Activated CD8-positive, alpha-beta memory T cell treated with anti-CD3 and anti-CD28 coated beads, Interleukin-2, amount 10 ng/mL, durations not matched to agents 7 days and 5 days (primary cell): ENCODE results near the gene CABLES1. TPM values are rescaled to one million over a fixed set of nuclear protein-coding genes. Genes with fewer than 3 reads are reported as not detected.
A peak's percentile ranks its signal among the peaks of the same experiment; 100 is the strongest.

Experiments used
- ATAC-seq: fragments of 150-1000 bp; cut with Tn5 transposase; one replicate; pipeline ENCODE4 v1.10.0; 2021; ENCODE audit warnings: moderate library complexity
- CTCF ChIA-PET: fragments of 350-600 bp; sonication (Branson Sonifier 250); formaldehyde crosslinking; loops from one replicate; lab custom pipeline; 2021; ENCODE audit warnings: antibody characterized with exemption; lab: Charles Lee
- DNase-seq: peaks from one replicate; pipeline ENCODE4 v3.0.0-alpha.2; 2020
- H3K27ac Mint-ChIP-seq: one replicate; pipeline ENCODE4 v1.8.0; 2021; ENCODE audit warnings: mild to moderate bottlenecking, mixed read lengths
- H3K27me3 Mint-ChIP-seq: one replicate; pipeline ENCODE4 v1.8.0; 2021; ENCODE audit warnings: mixed read lengths
- H3K36me3 Mint-ChIP-seq: one replicate; pipeline ENCODE4 v1.8.0; 2021; ENCODE audit warnings: mild to moderate bottlenecking, mixed read lengths
- H3K4me1 Mint-ChIP-seq: one replicate; pipeline ENCODE4 v1.8.0; 2021; ENCODE audit warnings: mixed read lengths
- H3K4me3 Mint-ChIP-seq: one replicate; pipeline ENCODE4 v1.8.0; 2021; ENCODE audit warnings: mild to moderate bottlenecking, moderate library complexity, mixed read lengths
- H3K9me3 Mint-ChIP-seq: one replicate; pipeline ENCODE4 v1.8.0; 2022; ENCODE audit warnings: low read depth, mixed read lengths
- total RNA-seq, 2 experiments: library from RNA; stranded (reverse); gene quantifications; one replicate each; pipeline ENCODE4 v1.2.3, GENCODE V29; 2021

CABLES1 gene
- total RNA-seq, 2 experiments from 2014 or later, result 2.1 to 8.6 TPM

DNA sequence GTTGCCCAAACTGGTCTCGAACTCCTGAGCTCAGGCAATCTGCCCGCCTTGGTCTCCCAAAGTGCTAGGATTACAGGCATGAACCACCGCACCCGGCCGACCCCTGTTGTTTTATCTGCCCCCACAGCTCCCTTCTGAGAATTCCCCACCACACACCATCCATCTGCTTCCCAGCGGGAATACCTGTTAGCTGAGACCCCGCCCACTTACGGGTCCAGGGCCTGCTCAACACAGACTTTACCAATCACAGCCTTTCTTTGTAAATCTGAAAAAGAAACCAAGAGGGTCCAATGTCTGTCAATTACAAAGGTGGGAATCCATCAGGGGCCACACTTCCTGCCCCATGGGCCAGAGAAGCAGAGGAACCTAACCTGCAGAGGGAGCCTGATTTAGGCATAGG lies 14.2 kb upstream of the CABLES1 start:
- Mint-ChIP-seq H3K27me3 (peaks cover 5% of the 10 kb centered on the region), H3K27ac (no peak overlapping the region), H3K4me3 (no peak overlapping the region), H3K4me1 (no peaks in the 10 kb centered on the region), H3K36me3 (no peaks in the 10 kb centered on the region), H3K9me3 (no peaks in the 10 kb centered on the region)
- ATAC-seq, result no peak
- CTCF ChIA-PET, result interaction anchor here (0.8 to 1.0 kb wide), 2 partner anchors 89 to 290 kb away, joined by 3 read pairs; no protein-coding TSS in a partner anchor
- DNase-seq, result no peak

GRCh38 chr18:23122334-23123229 lies 12.7 kb upstream of the CABLES1 start:
- CTCF ChIA-PET, result no interaction called here
- peaks cover 5% of the 10 kb centered on the region for H3K27me3 Mint-ChIP-seq
- DNase-seq (no peak), ATAC-seq (no peak)
- no peaks in the 10 kb centered on the region for H3K4me1 Mint-ChIP-seq
- H3K4me3 Mint-ChIP-seq, result no peak overlapping the region
- no peaks in the 10 kb centered on the region for H3K9me3 Mint-ChIP-seq
- no peaks in the 10 kb centered on the region for H3K36me3 Mint-ChIP-seq
- no peak overlapping the region for H3K27ac Mint-ChIP-seq

DNA sequence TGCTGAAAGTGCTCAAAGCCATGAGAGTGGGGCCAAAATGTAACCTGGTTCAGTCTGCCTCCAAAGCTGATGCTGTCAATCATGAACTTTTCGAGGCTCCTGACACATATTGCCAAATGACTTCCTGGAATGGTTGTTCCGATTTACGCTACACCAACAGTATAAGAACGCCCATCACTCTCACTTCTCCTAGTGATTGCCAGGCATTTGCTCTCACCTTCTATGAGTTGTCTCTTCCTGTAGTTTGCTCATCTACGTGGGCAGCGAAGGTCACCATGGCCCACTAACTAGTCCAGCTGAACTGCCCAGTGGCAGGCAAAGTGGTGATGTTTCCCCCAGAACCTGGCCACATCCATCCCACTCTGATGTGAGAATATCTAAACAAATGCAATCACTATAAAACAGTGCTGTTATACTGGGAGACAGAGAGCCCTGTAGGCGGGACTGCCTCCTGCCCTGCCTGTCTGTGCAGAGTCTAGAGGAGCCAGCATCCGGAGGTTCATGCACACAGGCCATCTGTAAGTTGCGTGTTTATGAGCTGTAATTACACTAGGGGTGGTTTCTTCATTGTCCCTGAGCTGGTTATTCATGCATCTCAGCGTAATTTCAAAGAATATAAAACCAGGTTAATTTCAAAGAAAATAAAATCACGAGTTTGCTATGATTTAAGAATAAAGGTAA lies 8.8 kb upstream of the CABLES1 start:
- ATAC-seq, result no peak
- no peak for DNase-seq
- no peak overlapping the region for H3K4me3 Mint-ChIP-seq
- H3K9me3 Mint-ChIP-seq, result no peaks in the 10 kb centered on the region
- peaks cover 8% of the 10 kb centered on the region for H3K27me3 Mint-ChIP-seq
- no peak overlapping the region for H3K27ac Mint-ChIP-seq
- CTCF ChIA-PET, result interaction anchor here (1.4 to 2.4 kb wide), 2 partner anchors 253 to 285 kb away, joined by 5 read pairs; no protein-coding TSS in a partner anchor
- no peaks in the 10 kb centered on the region for H3K36me3 Mint-ChIP-seq
- H3K4me1 Mint-ChIP-seq, result no peaks in the 10 kb centered on the region

DNA sequence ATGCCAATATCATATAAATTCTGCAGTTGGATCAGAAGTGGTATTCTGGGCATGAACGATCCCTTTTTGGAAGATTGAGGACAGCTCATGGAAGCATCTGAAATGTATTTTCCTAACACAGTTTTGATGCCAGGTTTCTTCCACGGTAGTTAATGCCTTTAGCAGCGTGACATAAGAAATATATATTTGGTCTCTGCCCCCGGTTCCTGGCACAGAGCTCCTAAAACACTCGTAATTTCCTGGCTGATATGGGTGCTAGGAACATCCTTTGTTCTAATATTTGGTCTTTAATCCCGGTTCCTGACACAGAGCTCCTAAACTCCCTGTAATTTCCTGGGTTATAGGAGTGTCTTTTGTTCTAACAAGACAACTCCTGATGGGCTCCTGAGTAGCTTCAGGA lies 8.2 kb upstream of the CABLES1 start:
- H3K36me3 Mint-ChIP-seq, result no peaks in the 10 kb centered on the region
- no peaks in the 10 kb centered on the region for H3K9me3 Mint-ChIP-seq
- CTCF ChIA-PET, result interaction anchor here (1.4 to 2.4 kb wide), 2 partner anchors 252 to 285 kb away, joined by 5 read pairs; no protein-coding TSS in a partner anchor
- H3K4me3 Mint-ChIP-seq, result no peak overlapping the region
- DNase-seq (no peak), ATAC-seq (no peak)
- peaks cover 12% of the 10 kb centered on the region for H3K27me3 Mint-ChIP-seq
- H3K4me1 Mint-ChIP-seq, result peaks cover 4% of the 10 kb centered on the region
- H3K27ac Mint-ChIP-seq, result no peak overlapping the region

DNA sequence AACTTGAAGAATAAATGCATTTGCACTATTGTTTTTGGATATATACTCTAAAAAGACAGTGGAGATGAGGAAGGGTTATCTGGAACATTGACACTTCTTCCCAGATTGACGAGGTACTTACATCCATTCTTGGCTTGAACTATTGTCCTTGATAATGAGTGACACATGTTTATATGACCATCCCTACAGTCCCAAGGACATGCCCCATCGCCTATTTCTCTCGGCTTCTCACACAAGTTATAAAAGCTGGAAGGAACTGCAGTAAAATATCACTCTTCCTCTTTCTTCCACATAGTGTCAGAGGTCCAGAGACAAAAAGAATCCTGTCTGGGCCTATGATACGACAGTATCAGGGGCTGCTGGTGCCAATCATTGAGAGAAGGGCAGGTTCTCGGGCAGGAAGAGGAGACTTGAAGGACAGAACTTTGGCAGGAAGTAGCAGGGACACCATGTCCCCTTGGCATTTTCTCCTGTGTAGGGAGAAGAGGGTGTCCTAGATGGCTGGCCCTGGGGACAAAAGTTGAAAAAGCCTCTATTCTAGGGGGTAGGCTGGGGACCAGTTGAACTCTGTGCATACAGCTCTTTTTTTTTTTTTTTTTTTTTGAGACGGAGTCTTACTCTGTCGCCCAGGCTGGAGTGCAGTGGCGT lies 5.8 kb upstream of the CABLES1 start:
- Mint-ChIP-seq H3K4me3 (no peak overlapping the region), H3K4me1 (peaks cover 11% of the 10 kb centered on the region), H3K27me3 (peaks cover 20% of the 10 kb centered on the region), H3K36me3 (no peaks in the 10 kb centered on the region), H3K27ac (no peak overlapping the region), H3K9me3 (no peaks in the 10 kb centered on the region)
- DNase-seq, result no peak
- no peak for ATAC-seq
- CTCF ChIA-PET, result interaction anchor here (0.6 to 7.9 kb wide), 7 partner anchors 16 to 304 kb away, joined by 3 to 81 read pairs (median 4); no protein-coding TSS in a partner anchor

GRCh38 chr18:23131693-23132319 lies 3.5 kb upstream of the CABLES1 start:
- peak; percentile 52 for ATAC-seq

DNA sequence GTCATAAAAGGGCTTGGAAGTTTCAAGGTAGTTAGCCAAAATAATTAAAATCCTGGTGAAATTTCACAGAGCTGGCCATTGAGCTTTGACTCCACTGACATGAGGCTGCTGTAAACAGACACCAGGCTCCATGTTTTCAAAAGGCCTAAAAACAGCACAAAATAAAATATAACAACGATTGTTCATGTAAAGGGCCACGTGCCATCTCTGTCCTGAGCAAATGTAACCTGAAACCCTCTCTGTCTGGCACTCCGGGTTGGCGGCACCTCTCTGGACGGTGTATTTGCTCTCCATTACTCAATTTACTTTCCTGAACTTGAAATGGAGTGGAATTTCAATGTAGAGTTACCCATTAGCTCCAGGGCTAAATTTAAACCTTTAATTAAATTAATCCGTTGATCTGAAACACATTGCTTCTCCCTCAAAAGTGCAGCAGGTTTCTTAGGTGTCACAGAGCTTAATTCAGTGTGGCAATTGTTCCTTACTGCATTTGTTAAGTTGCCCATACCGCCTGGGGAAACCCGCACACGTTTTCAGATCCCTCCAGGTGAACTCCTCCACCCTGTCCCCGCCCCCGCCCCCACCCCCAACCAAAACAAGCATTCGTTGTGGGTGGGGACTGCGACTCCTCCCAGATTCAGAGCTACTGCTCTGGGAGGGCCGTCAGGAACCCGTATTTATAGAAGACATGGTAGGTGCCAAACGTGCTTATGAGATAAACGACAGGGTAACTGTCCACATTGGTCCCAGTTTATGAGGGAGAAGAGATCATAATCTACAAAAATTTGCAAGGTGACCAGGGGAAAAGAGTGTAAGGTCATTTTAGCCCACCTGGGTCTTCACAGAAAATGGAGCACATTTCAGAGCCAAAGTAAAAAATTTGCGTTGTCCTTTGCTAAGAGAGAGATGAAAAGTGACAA lies 1.2 kb upstream of the CABLES1 start:
- H3K27ac Mint-ChIP-seq, result peak overlapping the region; percentile 47
- H3K36me3 Mint-ChIP-seq, result no peaks in the 10 kb centered on the region
- peak overlapping the region; percentile 64 for H3K4me3 Mint-ChIP-seq
- no peak for DNase-seq
- H3K9me3 Mint-ChIP-seq, result no peaks in the 10 kb centered on the region
- CTCF ChIA-PET, result interaction anchor here (0.7 to 7.9 kb wide), 7 partner anchors 13 to 277 kb away, joined by 3 to 81 read pairs (median 5); no protein-coding TSS in a partner anchor
- peaks cover 21% of the 10 kb centered on the region for H3K4me1 Mint-ChIP-seq
- peaks cover 53% of the 10 kb centered on the region for H3K27me3 Mint-ChIP-seq
- no peak for ATAC-seq

More at GRCh38 chr18:23131693-23132319, 3.5 kb upstream of the CABLES1 start:
- Mint-ChIP-seq H3K9me3 (no peaks in the 10 kb centered on the region), H3K4me3 (no peak overlapping the region), H3K4me1 (peaks cover 18% of the 10 kb centered on the region), H3K36me3 (no peaks in the 10 kb centered on the region), H3K27me3 (peaks cover 34% of the 10 kb centered on the region), H3K27ac (no peak overlapping the region)
- peak; percentile 72 for DNase-seq
- CTCF ChIA-PET, result interaction anchor here (0.6 to 7.9 kb wide), 27 partner anchors 9 to 330 kb away, joined by 3 to 81 read pairs (median 4); partner anchors contain the start of gene RBBP8

DNA sequence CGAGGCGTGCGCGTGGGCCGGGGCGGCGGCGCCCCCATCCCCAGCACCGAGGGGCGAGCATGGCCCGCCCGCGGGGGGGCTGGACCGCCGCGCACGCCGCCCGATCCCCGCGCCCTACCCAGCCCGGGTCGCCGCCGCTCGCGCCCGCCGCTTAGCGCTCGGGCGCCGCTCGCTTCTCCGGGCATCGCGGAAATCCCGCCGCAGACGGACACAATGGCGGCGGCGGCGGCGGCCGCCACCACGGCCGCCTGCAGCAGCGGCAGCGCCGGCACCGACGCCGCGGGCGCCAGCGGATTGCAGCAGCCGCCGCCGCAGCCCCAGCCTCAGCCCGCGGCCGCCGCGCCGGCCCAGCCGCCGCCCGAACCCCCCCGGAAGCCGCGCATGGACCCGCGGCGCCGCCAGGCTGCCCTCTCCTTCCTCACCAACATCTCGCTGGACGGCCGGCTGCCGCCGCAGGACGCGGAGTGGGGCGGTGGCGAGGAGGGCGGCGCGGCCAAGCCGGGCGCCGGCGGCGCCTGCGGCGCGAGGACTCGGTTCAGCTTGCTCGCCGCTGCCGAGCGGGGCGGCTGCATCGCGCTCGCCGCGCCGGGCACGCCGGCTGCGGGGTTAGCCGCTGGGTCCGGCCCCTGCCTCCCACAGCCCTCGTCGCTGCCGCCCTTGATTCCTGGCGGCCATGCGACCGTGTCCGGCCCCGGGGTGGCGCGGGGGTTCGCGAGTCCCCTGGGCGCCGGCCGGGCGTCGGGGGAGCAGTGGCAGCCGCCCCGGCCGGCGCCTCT lies 453 bp downstream of the CABLES1 start:
- Mint-ChIP-seq H3K36me3 (no peaks in the 10 kb centered on the region), H3K4me3 (peak overlapping the region; percentile 64), H3K4me1 (peaks cover 24% of the 10 kb centered on the region), H3K27ac (no peak overlapping the region), H3K9me3 (no peaks in the 10 kb centered on the region), H3K27me3 (peaks cover 58% of the 10 kb centered on the region)
- CTCF ChIA-PET, result interaction anchor here (1.2 to 7.9 kb wide), 5 partner anchors 67 to 275 kb away, joined by 4 to 81 read pairs (median 5); no protein-coding TSS in a partner anchor
- DNase-seq (no peak), ATAC-seq (peak; percentile 51)

- Mint-ChIP-seq H3K9me3 (no peaks in the 10 kb centered on the region), H3K27ac (no peak overlapping the region), H3K4me3 (peak overlapping the region; percentile 34), H3K27me3 (peaks cover 58% of the 10 kb centered on the region), H3K36me3 (no peaks in the 10 kb centered on the region), H3K4me1 (peaks cover 25% of the 10 kb centered on the region)
- DNase-seq, result no peak
- CTCF ChIA-PET, result interaction anchor here (1.2 to 7.9 kb wide), 3 partner anchors 67 to 275 kb away, joined by 4 to 81 read pairs (median 26); no protein-coding TSS in a partner anchor
- peak; percentile 35 for ATAC-seq
Measured at GRCh38 chr18:23136326-23137096, 1.2 kb downstream of the CABLES1 start.

- H3K9me3 Mint-ChIP-seq, result no peaks in the 10 kb centered on the region
- H3K27me3 Mint-ChIP-seq, result peaks cover 53% of the 10 kb centered on the region
- H3K4me1 Mint-ChIP-seq, result peaks cover 20% of the 10 kb centered on the region
- H3K27ac Mint-ChIP-seq, result no peak overlapping the region
- no peaks in the 10 kb centered on the region for H3K36me3 Mint-ChIP-seq
- DNase-seq (no peak), ATAC-seq (no peak)
- H3K4me3 Mint-ChIP-seq, result peak overlapping the region; percentile 34
- CTCF ChIA-PET, result interaction anchor here (1.0 to 1.1 kb wide), 2 partner anchors 155 to 274 kb away, joined by 3 to 5 read pairs; no protein-coding TSS in a partner anchor
Measured at GRCh38 chr18:23137097-23137635, 1.9 kb downstream of the CABLES1 start.
